CD4-positive, CD25-positive, alpha-beta regulatory T cell (primary cell): Measurements from ENCODE around the gene CHKA. TPM values are rescaled to one million over a fixed set of nuclear protein-coding genes. Genes with fewer than 3 reads are reported as not detected.

Source experiments
- ATAC-seq, 2 donors: fragments of 150-1000 bp; cut with Tn5 transposase; one replicate each; pipeline ENCODE4 v1.10.0; 2021; ENCODE audit warnings: low read depth in 2 of 2, moderate number of reproducible peaks in 2 of 2, moderate library complexity in 1 of 2
- DNase-seq, 3 donors: peaks; one replicate each; pipeline versions ENCODE4 v3.0.0 to v3.0.0-alpha.2; 2012 to 2022; ENCODE audit warnings: mixed read lengths in 1 of 3
- H3K27ac ChIP-seq: one replicate; pipeline ENCODE4 v1.7.0; 2013; ENCODE audit warnings: mild to moderate bottlenecking, low read length; ENCODE audit not compliant: insufficient read depth, poor library complexity, severe bottlenecking
- H3K27me3 ChIP-seq: one replicate; pipeline ENCODE4 v1.7.0; 2013; ENCODE audit warnings: low read length; ENCODE audit not compliant: control insufficient read depth, insufficient read depth
- H3K36me3 ChIP-seq: one replicate; pipeline ENCODE4 v1.7.0; 2013; ENCODE audit warnings: mild to moderate bottlenecking, low read length, moderate library complexity; ENCODE audit not compliant: control insufficient read depth, insufficient read depth
- H3K4me1 ChIP-seq: 2 replicates; pipeline ENCODE4 v1.7.0; 2013; ENCODE audit warnings: mild to moderate bottlenecking, low read length; ENCODE audit not compliant: insufficient read depth, control insufficient read depth, poor library complexity, severe bottlenecking
- H3K4me3 ChIP-seq: one replicate; pipeline ENCODE4 v1.7.0; 2013; ENCODE audit warnings: low read depth, mild to moderate bottlenecking, low read length, moderate library complexity
- H3K9me3 ChIP-seq, 2 experiments: 1 replicate in 1 of 2; 2 replicates in 1 of 2; pipeline ENCODE4 v1.7.0; 2013; ENCODE audit warnings: low read length in 2 of 2, mild to moderate bottlenecking in 1 of 2, moderate library complexity in 1 of 2; ENCODE audit not compliant: control insufficient read depth in 2 of 2
- H3K27ac Mint-ChIP-seq, 3 donors: one replicate each; pipeline ENCODE4 v1.8.0; 2020 to 2022; ENCODE audit warnings: mild to moderate bottlenecking in 3 of 3, mixed read lengths in 3 of 3, moderate library complexity in 2 of 3
- H3K27me3 Mint-ChIP-seq: one replicate; pipeline ENCODE4 v1.8.0; 2022; ENCODE audit warnings: mild to moderate bottlenecking, mixed read lengths
- H3K36me3 Mint-ChIP-seq: one replicate; pipeline ENCODE4 v1.8.0; 2020; ENCODE audit warnings: mixed read lengths
- H3K4me1 Mint-ChIP-seq, 4 donors: one replicate each; pipeline ENCODE4 v1.8.0; 2020 to 2022; ENCODE audit warnings: mixed read lengths in 4 of 4, mild to moderate bottlenecking in 1 of 4
- H3K4me3 Mint-ChIP-seq, 4 donors: one replicate each; pipeline ENCODE4 v1.8.0; 2020 to 2022; ENCODE audit warnings: mild to moderate bottlenecking in 4 of 4, mixed read lengths in 4 of 4, moderate library complexity in 3 of 4
- H3K9me3 Mint-ChIP-seq, 7 donors: one replicate each; pipeline ENCODE4 v1.8.0; 2020 to 2022; ENCODE audit warnings: mixed read lengths in 7 of 7, mild to moderate bottlenecking in 3 of 7, moderate library complexity in 2 of 7
- polyA plus RNA-seq, 4 donors: library from polyadenylated mRNA; unstranded; fragments of 300-500 nt; fragmentation: Illumina TruSeq; gene quantifications; one replicate each; pipeline ENCODE4 v1.2.3, GENCODE V29; 2021
- total RNA-seq: library from RNA; stranded (reverse); gene quantifications from one replicate; pipeline ENCODE4 v1.2.3, GENCODE V29; 2022

CHKA gene
- total and polyA plus RNA-seq, 5 donors from 2014 or later = 0.76 to 8.1 (median 1.2) TPM

DNA sequence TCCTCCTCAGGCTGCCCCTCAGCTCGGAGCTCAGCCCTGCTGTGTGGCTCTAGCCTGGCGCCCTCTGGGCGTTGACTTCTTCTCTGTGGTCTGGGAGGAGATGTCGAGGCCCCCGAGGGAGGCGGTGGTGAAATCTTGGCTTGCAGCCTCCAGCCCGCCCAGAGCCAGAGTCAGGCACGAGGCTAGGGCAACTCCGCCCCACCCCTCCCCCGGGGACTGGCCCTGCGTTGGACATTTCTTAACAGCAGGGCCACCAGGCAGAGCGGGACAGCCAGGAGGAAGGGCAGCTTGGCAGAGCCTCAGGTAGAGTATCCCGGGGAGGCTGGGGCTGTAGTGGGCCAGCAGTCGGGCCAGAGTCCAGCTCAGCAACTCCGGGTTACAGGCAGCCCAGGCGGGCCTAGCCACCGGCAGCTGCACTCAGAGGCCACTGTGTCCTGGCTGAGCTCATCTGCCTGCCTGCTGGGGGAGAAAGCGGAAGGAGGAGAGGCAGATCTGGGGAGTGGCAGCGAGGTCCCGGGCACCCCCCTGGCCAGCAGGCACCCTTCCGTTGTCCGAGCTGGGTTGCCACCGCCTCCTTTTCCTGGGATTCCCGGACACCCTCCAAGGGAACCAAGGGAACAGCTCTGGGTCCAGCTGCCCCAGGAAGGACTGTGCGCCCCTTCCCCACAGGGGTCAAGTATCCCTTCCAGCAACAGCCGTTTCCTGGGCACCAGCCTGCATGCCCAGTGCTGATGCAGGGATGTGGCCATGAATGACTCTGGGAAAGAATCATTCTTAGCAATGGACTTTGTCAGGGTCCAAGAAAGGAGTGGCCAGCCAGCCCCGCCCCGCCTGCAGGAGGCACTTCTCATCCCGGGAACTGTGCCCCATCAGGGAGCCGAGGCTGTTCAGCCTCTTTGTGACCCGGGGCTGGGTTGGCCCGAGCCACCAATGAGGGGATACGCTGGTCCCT lies 110.8 kb downstream of the CHKA start, which contains the start of gene ALDH3B1:
Gene ALDH3B1 (plus strand): TSS at position 238 of the 952 bp plus-strand sequence. CDS start 4,971 bp downstream, outside the sequence.
- no peak within 1 kb of the TSS for H3K4me3 ChIP-seq
- no peak for DNase-seq
- H3K4me1 ChIP-seq = no peaks in the 10 kb centered on the region
- Mint-ChIP-seq H3K9me3 (peaks cover 0 to 1% (median 0%) of the 10 kb centered on the region in 7 donors), H3K4me1 (peaks cover 0 to 4% (median 0%) of the 10 kb centered on the region in 4 donors), H3K4me3 (peak within 1 kb of the TSS in 1 of 4 donors; percentile 54), H3K36me3 (no peaks in the 10 kb centered on the region), H3K27me3 (peaks cover 5% of the 10 kb centered on the region), H3K27ac (no peak within 1 kb of the TSS)
- ATAC-seq = peak; percentile 25 to 35
- H3K27me3 ChIP-seq = no peaks in the 10 kb centered on the region
- no peaks in the 10 kb centered on the region for H3K9me3 ChIP-seq
- no peaks in the 10 kb centered on the region for H3K36me3 ChIP-seq
- no peak within 1 kb of the TSS for H3K27ac ChIP-seq

DNA sequence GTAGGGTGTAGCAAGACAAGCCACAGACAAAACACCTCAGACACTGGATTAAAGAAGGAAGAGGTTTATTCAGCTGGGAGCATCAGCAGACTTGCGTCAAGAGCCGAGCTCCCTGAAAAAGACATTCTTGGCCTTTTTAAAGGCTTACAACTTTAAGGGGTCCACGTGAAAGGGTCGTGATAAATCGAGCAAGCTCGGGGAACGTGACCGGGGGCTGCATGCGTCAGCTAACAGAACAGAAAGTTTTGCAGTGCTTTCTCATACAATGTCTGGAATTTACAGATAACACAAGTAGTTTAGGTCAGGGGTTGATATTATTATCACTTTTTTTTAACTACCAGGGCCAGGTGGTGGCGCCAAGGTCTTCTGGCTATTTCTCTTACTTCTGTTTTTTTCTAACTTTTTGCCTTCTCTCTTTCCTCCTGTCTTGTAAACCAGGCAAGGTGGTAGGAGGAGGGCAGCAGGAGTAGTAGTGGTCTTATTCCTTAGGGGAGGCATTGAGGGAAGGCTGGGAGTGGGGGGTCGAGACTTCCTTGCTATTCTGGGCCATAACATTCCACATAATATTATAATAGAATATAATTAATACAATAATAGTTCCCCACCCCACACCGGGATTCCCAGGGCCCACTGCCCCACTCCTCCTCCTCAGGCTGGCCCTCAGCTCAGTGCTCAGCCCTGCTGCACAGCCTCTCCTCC lies 111.6 kb downstream of the CHKA start:
- H3K4me3 ChIP-seq = no peak overlapping the region
- H3K27ac ChIP-seq = no peak overlapping the region
- ATAC-seq (no peak), DNase-seq (peak in 1 of 3 donors; percentile 39)
- H3K4me1 ChIP-seq = no peaks in the 10 kb centered on the region
- peak overlapping the region in 1 of 4 donors; percentile 54 for H3K4me3 Mint-ChIP-seq
- H3K27ac Mint-ChIP-seq = no peak overlapping the region
- H3K4me1 Mint-ChIP-seq = peaks cover 0 to 9% (median 0%) of the 10 kb centered on the region in 4 donors
- H3K9me3 ChIP-seq = no peaks in the 10 kb centered on the region
- peaks cover 0 to 1% (median 0%) of the 10 kb centered on the region in 7 donors for H3K9me3 Mint-ChIP-seq
- H3K27me3 ChIP-seq = no peaks in the 10 kb centered on the region
- no peaks in the 10 kb centered on the region for H3K36me3 Mint-ChIP-seq
- H3K36me3 ChIP-seq = no peaks in the 10 kb centered on the region
- peaks cover 5% of the 10 kb centered on the region for H3K27me3 Mint-ChIP-seq

DNA sequence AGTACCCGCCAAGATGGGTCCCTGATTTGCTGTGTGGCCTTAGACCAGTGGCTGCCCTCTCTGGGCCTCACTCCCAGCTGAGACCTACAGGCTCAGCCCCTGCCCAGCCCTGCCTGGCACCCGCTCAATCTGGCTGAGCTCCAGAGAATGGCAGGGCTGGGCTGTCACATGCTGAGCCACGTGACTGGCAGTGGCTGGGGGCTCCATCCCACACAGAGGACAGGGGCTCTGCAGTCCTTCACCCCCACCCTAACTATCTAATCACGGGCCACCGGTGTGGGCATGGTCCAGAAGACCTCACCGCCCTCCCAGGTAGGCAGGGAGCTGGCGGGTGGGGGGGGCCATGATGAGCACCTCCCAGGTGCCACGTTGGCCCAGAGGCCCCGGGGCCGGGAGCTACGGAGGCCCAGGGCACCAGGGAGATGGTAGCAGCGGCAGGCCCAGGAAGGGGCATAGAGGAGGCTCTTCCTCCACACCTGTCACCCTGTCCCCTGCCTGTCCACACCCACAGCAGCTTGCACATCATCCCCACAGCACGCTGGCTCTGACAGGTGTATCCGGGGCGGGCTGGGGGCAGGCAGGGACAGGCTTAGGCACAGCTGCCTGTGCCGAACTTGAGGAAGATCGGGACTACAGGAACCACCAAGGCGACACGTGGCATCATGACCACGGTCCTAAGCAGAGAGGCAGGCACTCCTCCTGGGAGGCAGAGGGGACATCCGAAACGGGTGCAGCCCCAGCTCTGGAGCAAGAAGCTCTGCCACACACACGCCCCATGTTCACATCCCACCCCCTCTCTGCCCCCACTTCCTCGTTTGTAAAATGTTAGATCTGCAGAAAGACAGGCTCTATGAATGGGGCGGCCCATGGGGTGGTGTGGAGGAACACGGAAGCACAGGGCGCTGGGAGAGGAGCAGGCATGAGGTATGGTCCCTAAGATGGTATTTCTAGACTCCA lies 112.5 kb downstream of the CHKA start:
- peaks cover 0 to 1% (median 0%) of the 10 kb centered on the region in 7 donors for H3K9me3 Mint-ChIP-seq
- no peaks in the 10 kb centered on the region for H3K9me3 ChIP-seq
- H3K4me3 Mint-ChIP-seq = no peak overlapping the region
- H3K27me3 ChIP-seq = no peaks in the 10 kb centered on the region
- H3K36me3 ChIP-seq = no peaks in the 10 kb centered on the region
- H3K4me3 ChIP-seq = no peak overlapping the region
- peaks cover 7% of the 10 kb centered on the region for H3K4me1 ChIP-seq
- DNase-seq = no peak
- no peak overlapping the region for H3K27ac ChIP-seq
- peaks cover 5% of the 10 kb centered on the region for H3K27me3 Mint-ChIP-seq
- no peak for ATAC-seq
- H3K27ac Mint-ChIP-seq = no peak overlapping the region
- H3K4me1 Mint-ChIP-seq = peaks cover 0 to 14% (median 2%) of the 10 kb centered on the region in 4 donors
- H3K36me3 Mint-ChIP-seq = no peaks in the 10 kb centered on the region

DNA sequence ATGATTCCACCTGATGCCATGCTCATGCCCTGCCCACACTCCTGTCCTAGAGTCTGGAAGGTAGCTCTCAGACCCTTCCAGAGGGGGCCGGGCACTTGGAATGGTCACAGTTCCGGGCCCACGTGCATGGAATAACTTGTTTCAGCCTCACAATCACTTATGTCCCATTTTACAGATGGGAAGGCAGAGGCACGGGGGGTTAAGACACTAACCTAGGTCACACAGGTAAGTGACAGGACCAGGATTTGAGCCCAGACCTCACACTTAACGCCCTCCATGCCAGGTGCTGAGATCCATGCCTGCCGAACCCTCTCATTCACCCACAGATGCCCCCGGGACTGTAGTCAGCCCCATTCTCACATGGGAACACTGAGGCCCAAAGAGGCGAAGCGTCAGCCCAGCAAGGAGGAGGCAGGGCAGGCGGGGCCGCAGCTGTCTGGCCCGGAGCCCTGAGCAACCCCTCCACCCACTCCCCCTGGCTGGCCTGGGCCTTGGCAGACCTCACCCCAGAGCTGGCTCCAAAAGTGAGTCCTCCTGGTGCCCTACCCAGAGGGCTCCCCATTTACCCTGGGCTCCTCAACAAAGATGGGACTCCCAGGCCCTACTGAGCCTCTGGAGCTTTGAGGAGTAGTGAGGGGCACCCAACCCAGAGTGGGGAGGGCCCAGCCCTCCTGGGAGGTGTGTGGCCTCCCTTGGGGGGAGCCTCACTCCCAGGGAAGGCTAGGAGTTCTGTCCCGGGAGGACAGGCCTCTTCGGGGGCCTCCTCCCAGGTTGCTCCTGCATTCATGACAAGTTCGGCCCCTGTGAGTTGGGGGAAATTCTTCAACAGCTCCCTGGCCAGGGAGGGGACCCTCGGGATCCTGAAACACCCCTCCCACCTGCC lies 113.4 kb downstream of the CHKA start:
- H3K36me3 ChIP-seq = no peaks in the 10 kb centered on the region
- peaks cover 11% of the 10 kb centered on the region for H3K4me1 ChIP-seq
- H3K27ac Mint-ChIP-seq = no peak overlapping the region
- H3K27me3 ChIP-seq = no peaks in the 10 kb centered on the region
- peaks cover 0 to 1% (median 0%) of the 10 kb centered on the region in 7 donors for H3K9me3 Mint-ChIP-seq
- H3K9me3 ChIP-seq = no peaks in the 10 kb centered on the region
- H3K4me1 Mint-ChIP-seq = peaks cover 0 to 18% (median 3%) of the 10 kb centered on the region in 4 donors
- H3K36me3 Mint-ChIP-seq = no peaks in the 10 kb centered on the region
- ATAC-seq = no peak
- H3K4me3 Mint-ChIP-seq = no peak overlapping the region
- peaks cover 5% of the 10 kb centered on the region for H3K27me3 Mint-ChIP-seq
- no peak overlapping the region for H3K4me3 ChIP-seq
- H3K27ac ChIP-seq = no peak overlapping the region
- no peak for DNase-seq

DNA sequence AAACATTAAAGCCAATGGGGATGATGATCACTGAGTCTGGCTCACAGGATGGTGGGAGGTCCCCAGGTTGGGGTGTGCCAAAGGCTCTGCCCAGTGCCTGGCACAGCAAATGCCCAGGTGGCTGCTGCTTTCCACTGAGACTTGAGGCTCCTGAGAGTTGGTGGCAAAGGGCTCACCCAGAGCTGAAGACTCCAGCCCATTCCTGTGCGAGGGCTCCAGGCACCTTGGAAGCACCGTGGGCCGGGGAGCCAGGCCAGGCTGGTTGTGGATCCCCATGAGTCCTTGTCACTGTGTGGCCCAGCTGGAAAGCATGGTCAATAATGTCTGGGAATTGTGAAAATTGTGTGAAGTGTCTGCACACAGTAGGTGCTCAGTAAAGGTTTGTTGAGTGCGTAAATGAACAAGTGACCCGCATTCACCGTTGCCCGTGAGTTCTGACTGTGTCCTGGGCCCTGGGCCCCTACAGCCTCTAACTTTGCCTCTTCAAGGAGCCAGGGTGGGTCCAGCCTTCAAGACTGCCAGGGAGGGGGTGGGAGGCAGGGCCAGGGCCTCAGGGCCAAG lies 114.5 kb downstream of the CHKA start:
- Histone ChIP-seq H3K4me3 (no peak overlapping the region), H3K36me3 (no peaks in the 10 kb centered on the region), H3K27ac (no peak overlapping the region), H3K27me3 (no peaks in the 10 kb centered on the region), H3K4me1 (peaks cover 11% of the 10 kb centered on the region), H3K9me3 (no peaks in the 10 kb centered on the region)
- Mint-ChIP-seq H3K36me3 (no peaks in the 10 kb centered on the region), H3K9me3 (peaks cover 0 to under 1% (median 0%) of the 10 kb centered on the region in 7 donors), H3K27ac (no peak overlapping the region), H3K27me3 (peaks cover 8% of the 10 kb centered on the region), H3K4me1 (peaks cover 0 to 25% (median 9%) of the 10 kb centered on the region in 4 donors), H3K4me3 (peak overlapping the region in 2 of 4 donors; percentile 47 to 65)
- DNase-seq (no peak), ATAC-seq (no peak)

DNA sequence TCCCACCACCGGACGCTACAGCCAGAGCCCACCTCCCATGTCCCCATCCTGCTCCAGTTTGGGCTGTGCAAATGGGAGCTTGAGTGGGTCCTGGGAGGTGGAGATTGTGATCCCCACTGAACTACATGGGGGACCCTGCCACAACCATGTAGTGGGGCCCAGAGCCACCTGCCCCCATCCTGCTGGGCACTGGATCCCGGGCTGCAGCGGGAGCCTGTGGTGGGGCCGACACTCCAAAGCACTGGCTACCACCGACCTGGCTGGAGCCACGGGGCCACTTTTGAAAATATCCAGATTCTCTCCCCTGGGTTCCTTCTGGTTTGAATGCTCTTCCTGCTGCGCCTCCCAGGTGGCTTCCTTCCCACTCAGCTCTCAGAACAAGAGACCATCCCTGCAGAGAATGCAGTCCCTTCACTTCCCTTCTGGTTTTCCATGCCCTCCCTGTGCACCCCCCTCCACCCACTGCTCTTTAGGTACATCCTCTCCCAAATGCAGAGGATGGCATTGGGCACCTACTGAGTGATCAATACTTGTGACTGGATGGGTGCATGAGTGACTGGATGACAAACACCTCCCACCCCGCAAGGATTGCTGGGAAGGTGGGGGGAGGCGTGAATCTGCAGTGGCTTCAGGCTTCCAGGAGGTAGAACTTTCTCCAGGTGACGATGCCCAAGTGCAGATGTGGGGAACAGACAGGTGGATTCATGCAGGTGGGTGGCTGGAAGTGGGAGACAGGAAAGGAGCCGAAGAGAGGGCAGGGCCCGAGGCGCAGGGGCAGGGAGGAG lies 116.4 kb downstream of the CHKA start:
- H3K27me3 ChIP-seq = no peaks in the 10 kb centered on the region
- H3K9me3 Mint-ChIP-seq = no peaks in the 10 kb centered on the region
- H3K4me1 Mint-ChIP-seq = peaks cover 0 to 25% (median 9%) of the 10 kb centered on the region in 4 donors
- H3K36me3 Mint-ChIP-seq = no peaks in the 10 kb centered on the region
- peak overlapping the region; percentile 53 for H3K4me3 ChIP-seq
- no peaks in the 10 kb centered on the region for H3K36me3 ChIP-seq
- peak overlapping the region in 2 of 3 donors; percentile 89 to 94 for H3K27ac Mint-ChIP-seq
- no peak overlapping the region for H3K27ac ChIP-seq
- peaks cover 11% of the 10 kb centered on the region for H3K4me1 ChIP-seq
- H3K9me3 ChIP-seq = no peaks in the 10 kb centered on the region
- ATAC-seq = no peak
- peak overlapping the region; percentile 65 to 93 (median 86) for H3K4me3 Mint-ChIP-seq
- peaks cover 8% of the 10 kb centered on the region for H3K27me3 Mint-ChIP-seq
- no peak for DNase-seq
